Occipital lobe (tissue), 2 donors: Measurements from ENCODE around the gene FAM222B. TPM values are rescaled to one million over a fixed set of nuclear protein-coding genes. Genes with fewer than 3 reads are reported as not detected.
"Not testable (repeated sequence)": the region's sequence is repeated elsewhere in the genome, so short reads cannot be mapped to it uniquely, and the experiment has no call there.

Source experiments
- DNase-seq: peaks from one replicate; lab custom pipeline; 2025; lab: John Stamatoyannopoulos, UW
- total RNA-seq: library from RNA; depleted of rRNA; stranded (reverse); fragments of >200 nt; gene quantifications from one replicate; pipeline ENCODE4 v1.2.3, GENCODE V29; 2014

FAM222B gene
- total RNA-seq, 1 donor from 2014 or later, result 2.7 TPM

- DNase-seq, result no peak
These were observed 28.5 kb upstream of the FAM222B start for GRCh38 chr17:28871056-28871579.

GRCh38 chr17:28867276-28867675 lies 24.7 kb upstream of the FAM222B start:
- no peak for DNase-seq

- no peak for DNase-seq
These were observed 23.6 kb upstream of the FAM222B start for GRCh38 chr17:28865946-28866752.

- no peak for DNase-seq
These were observed 22.6 kb upstream of the FAM222B start for GRCh38 chr17:28864991-28865849.

- DNase-seq, result no peak
These were observed 21.4 kb upstream of the FAM222B start for GRCh38 chr17:28863953-28864352.

DNA sequence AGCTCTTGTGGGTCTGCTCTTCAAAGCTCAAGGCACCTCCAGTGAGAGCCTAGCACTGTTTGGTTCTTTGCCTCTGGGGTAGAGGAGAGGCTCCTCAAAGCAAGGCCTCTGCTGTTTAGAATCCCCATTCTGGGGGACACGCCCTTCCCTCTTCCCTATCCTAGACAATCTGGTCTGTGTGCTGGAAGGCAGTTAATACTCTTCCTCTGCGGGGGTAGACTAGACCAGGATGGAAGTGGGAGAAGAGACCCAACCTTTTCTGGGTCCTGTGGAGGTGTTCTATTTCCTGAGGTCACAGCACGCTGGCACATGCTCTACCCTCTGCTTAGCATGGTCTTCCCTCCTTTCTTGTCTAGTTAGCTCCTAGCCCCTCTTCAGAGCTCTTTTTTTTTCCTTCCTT lies 20.0 kb upstream of the FAM222B start:
- DNase-seq, result no peak

DNA sequence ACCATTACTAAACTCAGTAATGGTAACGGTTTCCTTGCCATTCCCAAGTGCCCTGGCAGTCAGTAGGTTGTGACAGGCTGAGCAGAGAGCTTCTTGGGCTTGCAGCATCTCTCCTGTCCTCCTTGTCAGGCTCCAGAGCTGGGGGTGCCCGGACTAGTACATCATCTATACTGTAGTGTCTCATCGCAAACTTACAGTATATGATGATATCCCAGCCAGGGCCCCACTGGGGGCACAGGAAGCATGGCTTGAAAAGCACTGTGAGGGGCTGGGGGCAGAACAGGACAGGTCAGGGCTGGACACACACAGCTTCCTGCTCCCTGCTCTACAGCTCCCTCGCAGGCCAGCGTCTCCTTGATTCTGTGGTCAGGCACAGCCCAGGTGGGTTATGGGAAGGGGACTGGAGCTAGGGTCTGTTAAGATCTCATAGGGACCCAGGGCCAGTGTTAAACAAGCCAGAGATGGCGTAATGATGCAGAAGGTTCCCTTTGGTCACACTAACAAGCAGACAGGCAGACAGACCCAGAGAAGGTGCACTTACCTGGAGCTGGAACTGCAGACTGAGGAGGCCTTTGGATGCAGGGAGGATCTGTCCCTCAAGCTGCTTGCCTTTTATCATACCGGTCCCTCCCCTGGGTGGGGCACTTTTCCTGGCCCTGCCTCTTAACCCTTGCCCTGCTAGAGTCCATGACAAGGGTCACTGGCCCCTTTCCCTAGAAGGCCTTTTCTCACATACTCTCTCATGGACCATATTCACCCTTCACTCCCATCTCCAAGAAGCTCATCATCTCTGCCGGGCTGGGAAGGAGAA lies 19.0 kb upstream of the FAM222B start:
- DNase-seq, result no peak

- DNase-seq, result no peak
These were observed 17.8 kb upstream of the FAM222B start for GRCh38 chr17:28860363-28860808.

GRCh38 chr17:28858801-28859355 lies 16.3 kb upstream of the FAM222B start:
- no peak for DNase-seq

DNA sequence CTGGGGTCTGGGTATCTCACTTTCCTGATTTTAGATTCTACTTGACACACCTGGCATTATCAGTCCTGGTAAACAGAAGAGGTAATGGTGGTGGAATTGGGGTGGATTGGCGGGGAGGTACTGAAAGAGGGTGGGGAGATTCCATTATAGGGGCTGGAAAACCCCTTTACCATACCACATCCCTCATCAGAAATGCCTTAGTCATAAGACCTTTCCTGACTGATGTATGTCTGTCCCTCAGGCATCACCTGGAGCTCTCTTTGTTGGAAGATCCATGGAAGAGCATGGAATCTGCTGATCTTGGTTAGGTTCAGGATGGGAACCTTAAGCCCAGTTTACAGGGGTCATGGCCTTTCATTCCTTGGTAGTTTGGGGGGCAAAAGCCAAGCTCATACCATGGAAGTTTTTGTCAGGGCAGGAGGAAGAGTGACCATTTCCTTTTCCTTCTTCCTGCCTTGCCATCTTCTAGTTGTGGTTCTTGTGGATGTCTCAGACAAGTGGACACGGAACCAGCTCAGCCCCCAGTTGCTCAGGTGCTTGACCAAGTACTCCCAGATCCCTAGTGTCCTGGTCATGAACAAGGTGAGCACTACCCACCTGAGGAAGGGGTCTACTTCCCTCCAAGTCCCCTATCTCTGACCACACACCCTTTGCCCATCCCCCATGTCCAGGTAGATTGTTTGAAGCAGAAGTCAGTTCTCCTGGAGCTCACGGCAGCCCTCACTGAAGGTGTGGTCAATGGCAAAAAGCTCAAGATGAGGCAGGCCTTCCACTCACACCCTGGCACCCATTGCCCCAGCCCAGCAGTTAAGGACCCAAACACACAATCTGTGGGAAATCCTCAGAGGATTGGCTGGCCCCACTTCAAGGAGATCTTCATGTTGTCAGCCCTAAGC lies 15.6 kb upstream of the FAM222B start:
- DNase-seq, result no peak

- DNase-seq, result no peak
These were observed 13.5 kb upstream of the FAM222B start for GRCh38 chr17:28856028-28856574.

DNA sequence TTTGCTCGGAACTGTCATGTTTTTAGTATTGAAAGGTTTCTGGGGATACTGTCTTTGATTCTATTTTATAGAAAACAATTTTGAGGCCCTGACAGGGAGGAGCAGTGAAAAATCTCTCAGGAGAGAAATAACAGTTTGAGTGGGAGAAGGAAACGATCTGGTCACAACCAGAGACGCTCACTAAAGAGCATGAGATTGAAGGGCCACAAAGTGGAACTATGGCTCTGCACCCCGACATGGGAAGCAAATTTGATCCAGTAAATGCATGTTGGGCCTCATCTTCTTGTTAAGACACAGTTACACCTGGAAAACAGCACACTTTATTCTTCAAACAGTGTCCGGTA lies 12.7 kb upstream of the FAM222B start:
- DNase-seq, result no peak

DNA sequence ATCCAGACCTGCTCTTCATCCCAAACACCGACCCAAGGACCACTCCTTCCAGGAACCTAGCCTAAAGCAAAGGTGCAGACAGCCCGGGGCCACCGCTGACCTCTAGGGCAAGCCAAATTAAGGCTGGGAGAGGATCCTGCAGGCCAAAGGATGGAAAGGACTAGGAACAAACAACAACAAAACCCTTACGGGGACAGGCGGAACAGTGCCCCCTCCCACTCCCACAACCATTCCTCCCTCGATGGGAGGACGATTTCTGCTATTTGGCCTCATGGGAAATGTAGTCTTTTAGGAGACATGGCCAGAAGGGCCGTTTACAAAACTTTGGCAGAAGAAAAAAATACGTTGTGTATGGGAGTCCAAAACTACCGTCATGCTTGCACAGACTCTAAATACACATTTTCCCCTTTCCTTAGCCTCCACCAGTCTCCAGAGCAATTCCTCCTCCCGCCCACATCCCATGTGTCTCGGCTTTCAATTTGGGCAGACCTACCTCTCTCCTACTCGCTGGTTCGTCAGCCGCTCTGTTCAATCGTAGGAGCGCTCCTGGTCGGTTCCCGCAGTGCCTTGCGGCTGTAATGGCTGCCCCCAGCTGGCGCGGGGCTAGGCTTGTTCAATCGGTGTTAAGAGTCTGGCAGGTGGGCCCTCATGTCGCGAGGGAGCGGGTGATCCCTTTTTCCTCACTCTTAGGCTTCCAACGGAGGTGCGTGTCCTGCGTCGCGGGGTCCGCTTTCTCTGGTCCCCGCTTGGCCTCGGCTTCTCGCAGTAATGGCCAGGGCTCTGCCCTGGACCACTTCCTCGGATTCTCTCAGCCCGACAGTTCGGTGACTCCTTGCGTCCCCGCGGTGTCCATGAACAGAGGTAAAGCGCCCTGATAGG lies 12.1 kb upstream of the FAM222B start, which contains the start of gene ERAL1:
Gene ERAL1, plus strand, starts transcription at position 560 of the 879 bp plus-strand sequence. Its CDS starts 19 bp downstream, at position 579.
- DNase-seq, result peak; percentile 89

DNA sequence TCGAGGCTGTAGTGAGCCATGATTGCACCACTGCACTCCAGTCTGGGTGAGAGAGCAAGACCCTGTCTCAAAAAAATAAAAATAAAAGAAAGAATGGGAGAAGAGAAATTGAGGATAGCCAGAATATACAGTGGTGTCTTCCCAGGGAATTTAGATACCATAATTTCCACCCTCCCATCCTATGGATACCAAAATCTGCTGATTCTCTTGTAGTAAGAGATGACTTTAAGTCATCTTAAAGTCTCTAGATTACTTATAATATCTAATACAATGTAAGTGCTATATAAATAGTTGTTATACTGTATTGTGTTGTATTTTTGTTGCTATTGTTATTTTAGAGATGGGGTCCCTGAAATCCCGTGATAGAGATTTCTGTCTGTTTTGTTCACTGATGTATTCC lies 10.7 kb upstream of the FAM222B start:
- DNase-seq, result no peak

DNA sequence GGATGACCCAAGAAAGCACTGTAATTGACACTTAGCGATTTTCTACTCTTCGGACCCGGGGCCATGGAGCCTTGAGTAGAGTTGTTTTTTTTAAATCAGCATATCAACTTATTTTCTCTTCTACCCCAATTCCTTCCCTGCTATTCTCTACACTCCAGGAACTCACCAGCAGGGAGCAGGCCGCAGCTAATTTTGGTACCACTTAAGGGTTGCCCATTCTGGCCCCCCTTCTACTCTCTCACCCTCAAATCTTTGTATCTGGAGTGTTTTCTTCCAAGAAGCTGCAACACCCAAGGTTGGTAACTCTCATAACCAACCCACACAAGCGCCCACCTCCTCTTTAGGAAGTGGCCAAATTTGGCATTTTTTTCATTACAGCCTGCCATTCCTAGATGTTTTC lies 6.7 kb upstream of the FAM222B start:
- no peak for DNase-seq

DNA sequence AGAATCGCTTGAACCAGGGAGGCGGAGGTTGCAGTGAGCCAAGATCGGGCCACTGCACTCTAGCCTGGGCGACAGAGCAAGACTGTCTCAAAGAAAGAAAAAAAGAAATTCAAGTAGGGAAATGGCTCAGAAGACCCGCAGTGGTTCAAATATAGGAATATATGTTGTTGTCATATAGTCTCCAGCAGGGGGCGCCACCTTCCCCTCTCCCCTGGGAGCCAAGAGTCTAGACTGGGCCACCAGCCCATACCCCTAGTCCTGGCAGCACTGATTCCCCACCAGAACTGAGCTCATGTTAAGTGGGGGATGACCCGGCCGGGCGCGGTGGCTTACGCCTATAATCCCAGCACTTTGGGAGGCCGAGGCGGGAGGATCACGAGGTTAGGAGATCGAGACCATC lies 6.1 kb upstream of the FAM222B start:
- not testable (repeated sequence) for DNase-seq

- DNase-seq, result not testable (repeated sequence)
These were observed 4.1 kb upstream of the FAM222B start for GRCh38 chr17:28846699-28847098.

DNA sequence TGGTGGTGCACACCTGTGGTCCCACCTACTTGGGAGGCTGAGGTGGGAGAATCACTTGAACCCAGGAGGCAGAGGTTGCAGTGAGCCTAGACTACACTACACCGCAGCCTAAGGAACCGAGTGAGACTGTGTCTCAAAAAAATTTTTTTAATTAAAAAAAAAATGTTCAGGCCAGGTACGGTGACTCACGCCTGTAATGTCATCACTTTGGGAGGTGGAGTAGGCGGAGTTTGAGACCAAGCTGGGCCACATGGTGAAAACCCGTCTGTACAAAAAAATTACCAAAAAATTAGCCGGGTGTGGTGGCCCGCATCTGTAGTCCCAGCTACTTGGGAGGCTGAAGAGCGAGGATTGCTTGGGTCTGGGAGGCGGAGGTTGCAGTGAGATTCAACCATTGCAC lies 3.6 kb upstream of the FAM222B start:
- DNase-seq, result no peak

DNA sequence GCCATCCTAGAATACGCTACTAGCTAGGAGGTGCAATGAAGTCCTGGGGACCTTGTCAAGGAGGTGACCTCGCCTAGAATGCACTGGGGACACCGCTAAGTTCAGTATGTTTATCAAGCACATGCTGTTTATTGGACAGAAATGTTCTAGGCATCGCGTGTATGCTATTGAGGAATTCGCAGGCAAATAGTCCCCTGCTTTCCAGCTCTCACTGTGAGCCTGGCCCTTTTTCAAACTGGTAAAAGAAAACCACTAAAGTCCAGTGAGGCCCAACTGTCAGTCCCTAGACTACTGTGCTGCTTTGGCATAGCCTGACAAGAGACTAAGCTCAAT lies 1.2 kb upstream of the FAM222B start:
- no peak for DNase-seq
